Measurements from ENCODE around the gene ADD3.
A peak's percentile ranks its signal among the peaks of the same experiment; 100 is the strongest.

The ADD3 gene, protein sequence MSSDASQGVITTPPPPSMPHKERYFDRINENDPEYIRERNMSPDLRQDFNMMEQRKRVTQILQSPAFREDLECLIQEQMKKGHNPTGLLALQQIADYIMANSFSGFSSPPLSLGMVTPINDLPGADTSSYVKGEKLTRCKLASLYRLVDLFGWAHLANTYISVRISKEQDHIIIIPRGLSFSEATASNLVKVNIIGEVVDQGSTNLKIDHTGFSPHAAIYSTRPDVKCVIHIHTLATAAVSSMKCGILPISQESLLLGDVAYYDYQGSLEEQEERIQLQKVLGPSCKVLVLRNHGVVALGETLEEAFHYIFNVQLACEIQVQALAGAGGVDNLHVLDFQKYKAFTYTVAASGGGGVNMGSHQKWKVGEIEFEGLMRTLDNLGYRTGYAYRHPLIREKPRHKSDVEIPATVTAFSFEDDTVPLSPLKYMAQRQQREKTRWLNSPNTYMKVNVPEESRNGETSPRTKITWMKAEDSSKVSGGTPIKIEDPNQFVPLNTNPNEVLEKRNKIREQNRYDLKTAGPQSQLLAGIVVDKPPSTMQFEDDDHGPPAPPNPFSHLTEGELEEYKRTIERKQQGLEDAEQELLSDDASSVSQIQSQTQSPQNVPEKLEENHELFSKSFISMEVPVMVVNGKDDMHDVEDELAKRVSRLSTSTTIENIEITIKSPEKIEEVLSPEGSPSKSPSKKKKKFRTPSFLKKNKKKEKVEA

DNA sequence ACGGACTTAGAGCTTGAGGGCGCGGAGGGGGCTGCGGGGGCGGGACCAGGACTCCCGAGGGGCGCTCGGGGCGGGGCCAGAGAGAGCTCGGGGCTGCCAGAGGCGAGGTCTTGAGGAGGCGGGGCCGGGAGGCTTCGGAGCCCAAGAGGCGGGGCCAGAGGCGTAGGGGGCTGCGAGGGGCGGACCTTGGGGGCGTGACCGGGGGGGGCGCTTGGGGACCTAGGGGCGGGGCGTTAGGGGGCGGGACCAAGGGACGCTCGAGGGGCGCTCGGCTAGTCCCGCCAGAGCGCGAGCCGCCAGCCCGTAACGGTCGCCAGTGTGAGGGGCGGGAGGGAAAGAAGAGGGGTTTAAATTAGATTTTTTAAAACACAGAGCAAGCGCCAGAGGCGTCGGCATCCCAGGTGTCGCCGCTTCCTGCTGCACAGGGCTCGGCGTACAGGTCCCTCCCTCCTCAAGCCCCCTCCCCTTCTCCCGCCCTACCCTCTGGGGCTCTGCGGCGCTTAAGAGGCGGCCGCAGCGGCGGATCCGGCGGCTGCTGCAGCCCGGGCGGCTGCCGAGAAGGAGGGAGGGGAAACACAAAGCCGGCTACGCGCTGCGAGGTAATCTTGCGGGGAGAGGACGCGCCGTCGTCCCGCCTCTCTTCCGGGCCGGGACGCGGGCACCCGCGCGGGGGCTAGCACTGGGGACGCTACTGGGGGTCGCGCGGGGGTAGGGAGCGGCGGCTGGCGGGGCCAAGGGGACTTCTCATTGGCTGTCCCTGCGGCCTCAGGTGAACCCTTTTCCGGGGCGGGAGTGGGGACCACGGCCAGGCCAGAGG lies at the start of gene ADD3:
Gene ADD3 (plus strand): TSS at position 284 of the 817 bp plus-strand sequence. CDS start 92,670 bp downstream, outside the sequence.
- in situ Hi-C loops (cut with MboI; ENCODE audit: low pct_unique_long_range_greater_than_20kb, low sequenced_read_pairs), result no loop called here
- peak; percentile 83 for DNase-seq

DNA sequence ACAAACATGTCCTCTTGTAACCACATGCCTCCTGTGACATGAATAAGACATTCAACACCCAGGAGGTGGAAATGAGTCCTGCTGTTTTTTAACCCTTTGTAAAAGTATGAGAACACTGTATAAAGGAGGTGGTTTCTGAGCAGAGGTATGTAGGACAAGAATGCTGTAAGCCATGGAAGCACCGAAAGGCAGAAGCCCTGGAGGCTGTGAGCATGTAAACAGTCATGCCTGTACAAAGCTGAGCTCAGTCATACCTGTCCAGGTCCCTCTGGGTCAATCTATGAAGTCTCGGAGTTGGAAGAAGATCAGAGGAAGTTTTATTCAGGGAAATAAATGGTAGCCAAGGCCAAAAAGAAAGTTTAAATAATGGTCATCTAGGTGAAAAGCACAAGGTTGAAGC lies 49.7 kb upstream of the ADD3 start:
- in situ Hi-C loops (cut with MboI; ENCODE audit: low pct_unique_long_range_greater_than_20kb, low sequenced_read_pairs), result no loop called here
- DNase-seq, result no peak

DNA sequence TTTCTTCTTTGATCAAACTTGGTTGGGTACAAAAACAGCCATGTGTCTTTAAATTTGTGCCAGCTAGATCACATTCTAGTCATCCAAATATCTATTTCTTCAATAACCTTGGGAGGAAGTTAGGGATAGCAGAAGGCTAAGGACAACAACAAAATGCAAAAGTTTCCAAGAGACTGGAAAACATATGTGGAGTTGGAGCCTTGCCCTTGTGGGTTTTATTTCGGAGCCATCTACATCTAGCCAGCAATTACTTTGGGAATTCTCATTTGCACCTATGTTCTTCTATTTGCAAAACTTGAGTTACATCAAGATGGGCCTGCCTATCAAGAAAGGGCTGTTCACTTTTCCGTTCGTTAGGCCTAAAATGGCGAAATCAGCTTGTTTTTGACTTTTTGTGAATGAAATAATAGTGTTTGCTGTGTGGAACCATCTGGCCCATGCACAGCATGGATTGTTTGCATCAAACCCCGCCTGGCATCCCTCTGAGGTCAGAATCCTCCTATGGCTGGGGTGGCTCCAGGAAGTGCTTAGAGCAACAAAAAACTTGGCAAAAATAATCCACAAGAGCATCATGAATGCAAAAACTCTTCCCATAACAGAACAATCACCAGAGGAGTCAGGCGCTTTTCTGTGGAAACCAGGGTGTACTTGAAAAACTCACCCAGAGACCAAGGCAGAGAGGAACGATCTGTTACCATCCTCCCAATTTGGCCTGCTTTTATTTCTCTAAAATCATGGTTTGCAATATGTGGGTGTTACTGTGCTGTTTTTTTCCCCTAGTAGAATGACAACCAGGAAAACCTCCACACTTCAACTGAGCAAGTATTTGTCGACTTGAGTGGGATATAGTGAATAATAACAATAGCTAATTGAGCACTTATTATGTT lies 48.3 kb upstream of the ADD3 start:
- no peak for DNase-seq
- in situ Hi-C loops (cut with MboI; ENCODE audit: low pct_unique_long_range_greater_than_20kb, low sequenced_read_pairs), result no loop called here

DNA sequence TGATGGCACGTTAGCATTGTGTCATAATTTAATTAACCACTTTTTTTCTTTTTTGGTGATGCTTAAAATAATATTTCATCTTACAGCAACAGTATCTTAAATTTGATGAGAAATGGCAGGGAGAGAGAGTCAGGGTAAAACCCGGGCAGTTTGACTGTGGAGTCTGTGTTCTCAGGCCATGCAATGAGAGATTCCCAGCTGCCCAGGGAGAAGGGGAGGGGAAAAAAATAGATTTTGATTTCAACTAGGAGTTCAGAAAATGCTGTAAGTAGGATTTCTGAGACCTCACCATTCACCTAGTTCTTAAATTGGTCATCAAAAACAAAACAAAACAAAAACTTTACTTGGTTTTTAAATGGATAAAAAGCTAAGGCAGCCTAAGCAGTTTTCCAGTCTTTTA lies 47.1 kb upstream of the ADD3 start:
- DNase-seq, result no peak
- in situ Hi-C loops (cut with MboI; ENCODE audit: low pct_unique_long_range_greater_than_20kb, low sequenced_read_pairs), result no loop called here

DNA sequence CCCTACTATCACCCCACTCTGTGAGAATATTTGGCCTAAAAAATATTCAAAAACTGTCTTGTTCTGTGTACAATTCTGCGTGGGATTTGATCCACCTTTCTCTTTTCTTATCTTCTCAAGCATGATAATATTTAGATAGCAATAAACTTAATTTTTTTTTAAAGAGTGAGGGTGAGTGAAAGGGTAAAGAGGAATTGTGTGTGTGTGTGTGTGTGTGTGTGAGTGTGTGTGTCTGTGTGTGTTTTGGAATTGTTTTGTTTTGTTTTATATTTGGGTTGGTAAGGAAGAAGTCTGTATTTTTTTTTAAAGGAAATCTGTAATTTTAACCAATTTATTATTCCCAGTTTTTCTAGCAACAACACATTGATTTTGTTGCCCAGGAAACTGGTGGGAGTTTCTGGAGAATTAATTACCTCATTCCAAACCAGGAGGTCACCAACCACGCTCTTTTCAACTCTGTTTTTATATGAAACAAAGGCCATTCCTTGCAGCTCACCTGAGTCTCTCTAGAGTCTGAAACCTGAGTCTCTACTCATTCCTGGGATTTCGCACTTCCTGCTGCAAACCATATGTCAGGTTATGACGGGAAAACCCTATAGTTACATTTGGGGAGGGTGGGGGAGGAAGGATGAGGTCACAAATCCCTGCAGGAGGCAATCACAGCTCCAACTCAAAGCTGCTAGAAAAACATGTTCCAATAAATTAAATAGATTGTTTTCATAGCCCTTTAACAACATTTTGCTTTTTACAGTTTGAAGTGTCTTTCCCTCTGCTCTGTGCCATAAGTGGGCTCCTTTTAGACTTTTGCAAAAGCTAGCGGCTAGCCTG lies 46.4 kb upstream of the ADD3 start:
- DNase-seq, result no peak

DNA sequence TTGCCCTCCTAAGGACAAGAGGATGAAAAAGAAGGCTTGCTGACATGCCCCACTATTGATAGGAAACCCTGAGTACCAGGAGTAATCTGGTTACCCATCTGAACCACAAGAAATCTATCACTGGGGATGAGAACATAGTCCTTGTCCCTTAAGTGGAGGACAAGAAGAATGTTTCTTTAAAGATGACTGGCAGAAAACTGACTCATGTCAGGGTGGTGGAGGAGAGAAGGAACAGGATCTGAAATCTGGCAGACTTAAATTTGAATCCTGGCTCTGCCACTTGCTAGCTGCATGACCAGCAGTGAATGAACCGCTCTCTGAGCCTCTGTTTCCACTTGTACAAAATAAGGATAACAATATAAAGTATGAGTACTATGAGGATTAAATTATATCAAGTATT lies 45.5 kb upstream of the ADD3 start:
- in situ Hi-C loops (cut with MboI; ENCODE audit: low pct_unique_long_range_greater_than_20kb, low sequenced_read_pairs), result no loop called here
- DNase-seq, result no peak

More for the DNA sequence above, 46.4 kb upstream of the ADD3 start:
- in situ Hi-C loops (cut with MboI; ENCODE audit: low pct_unique_long_range_greater_than_20kb, low sequenced_read_pairs), result no loop called here

DNA sequence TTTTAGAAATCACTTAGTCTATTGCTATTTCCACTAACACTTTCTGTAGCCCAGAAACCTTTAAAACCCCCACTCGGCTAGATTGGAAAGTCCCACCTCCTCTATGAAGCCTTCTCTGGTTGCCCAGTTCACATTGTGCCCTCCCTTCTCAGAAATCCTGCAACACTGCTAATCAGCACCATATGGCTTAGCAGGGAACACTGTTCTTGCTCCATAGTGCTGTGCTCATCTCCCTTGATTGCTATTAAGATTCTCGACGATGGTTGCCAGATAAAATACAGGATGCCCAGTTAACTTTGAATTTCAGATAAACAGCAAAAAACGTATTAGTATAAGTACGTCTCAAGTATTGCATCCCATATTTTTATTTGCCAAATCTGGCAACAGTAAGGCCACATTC lies 44.3 kb upstream of the ADD3 start:
- in situ Hi-C loops (cut with MboI; ENCODE audit: low pct_unique_long_range_greater_than_20kb, low sequenced_read_pairs), result no loop called here
- DNase-seq, result no peak

DNA sequence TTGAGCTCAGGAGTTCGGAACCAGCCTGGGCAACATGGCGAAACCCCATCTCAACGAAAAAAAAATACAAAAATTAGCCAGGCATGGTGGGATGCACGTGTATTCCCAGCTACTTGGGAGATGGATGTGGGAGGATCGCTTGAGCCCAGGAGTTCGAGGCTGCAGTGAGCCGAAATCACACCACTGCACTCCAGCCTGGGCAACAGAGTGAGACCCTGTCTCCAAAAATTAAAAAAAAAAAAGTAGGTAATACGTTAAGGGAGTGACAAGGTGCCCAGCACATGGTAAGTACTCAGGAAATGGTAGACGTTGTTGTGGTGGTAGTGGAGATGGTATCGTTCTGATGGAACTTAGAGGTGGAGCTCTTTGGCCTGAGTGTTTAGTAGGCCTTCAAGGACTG lies 43.5 kb upstream of the ADD3 start:
- no peak for DNase-seq

DNA sequence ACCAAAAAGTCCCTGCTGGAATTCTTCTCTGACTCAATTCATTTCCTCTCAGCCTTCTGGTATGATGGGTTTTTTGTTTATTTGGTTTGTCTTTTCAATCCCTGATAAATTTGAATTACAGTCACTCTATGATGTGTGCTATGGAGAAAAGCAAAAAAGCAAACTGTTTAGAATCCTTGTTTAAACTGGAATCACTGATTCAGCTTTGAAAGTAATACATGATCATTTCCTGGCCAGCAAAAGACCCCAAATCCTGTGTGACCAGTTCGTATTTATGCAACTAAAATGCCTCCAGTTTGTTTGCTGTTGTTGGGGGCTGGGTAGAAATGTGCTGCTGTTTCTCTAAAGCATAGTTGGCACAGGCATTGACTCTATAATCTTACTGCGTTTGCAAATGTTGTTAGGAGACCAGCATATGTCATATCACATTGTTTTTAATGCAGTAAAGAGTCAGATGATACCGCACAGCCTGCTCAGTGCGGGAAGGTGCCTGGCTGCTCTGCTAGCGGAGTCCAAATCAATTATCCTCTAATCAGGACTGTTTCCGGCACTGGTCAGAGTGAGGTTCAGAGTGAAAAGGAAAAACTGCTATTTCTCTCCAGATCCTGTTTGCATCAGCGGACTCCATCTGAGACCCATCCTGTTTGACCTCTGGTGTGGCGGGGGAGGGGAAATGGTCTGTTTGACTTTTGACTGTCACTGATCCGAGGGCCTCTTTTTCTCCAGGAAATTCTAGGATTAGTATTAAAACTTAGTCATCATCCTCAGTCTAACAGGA lies 40.6 kb upstream of the ADD3 start:
- in situ Hi-C loops (cut with MboI; ENCODE audit: low pct_unique_long_range_greater_than_20kb, low sequenced_read_pairs), result no loop called here

More for the DNA sequence above, 43.5 kb upstream of the ADD3 start:
- in situ Hi-C loops (cut with MboI; ENCODE audit: low pct_unique_long_range_greater_than_20kb, low sequenced_read_pairs), result no loop called here

DNA sequence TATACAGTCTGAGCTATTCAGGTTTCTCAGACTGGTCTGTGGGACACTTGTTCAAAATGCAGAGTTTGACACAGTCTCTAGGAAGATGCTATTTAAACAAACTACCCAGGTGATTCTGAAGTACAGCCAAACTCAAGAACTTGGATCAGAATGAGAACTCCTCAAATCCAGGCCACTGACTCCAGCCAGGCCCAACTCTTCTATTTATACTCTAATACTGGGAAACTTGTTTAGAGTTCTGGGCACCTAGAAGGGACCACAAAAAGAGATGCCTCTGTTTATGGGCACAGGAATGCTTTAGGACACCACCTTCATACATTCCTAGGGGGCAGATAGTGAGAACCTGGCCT lies 40.1 kb upstream of the ADD3 start:
- in situ Hi-C loops (cut with MboI; ENCODE audit: low pct_unique_long_range_greater_than_20kb, low sequenced_read_pairs), result no loop called here
- no peak for DNase-seq

More for the DNA sequence above, 40.6 kb upstream of the ADD3 start:
- no peak for DNase-seq

DNA sequence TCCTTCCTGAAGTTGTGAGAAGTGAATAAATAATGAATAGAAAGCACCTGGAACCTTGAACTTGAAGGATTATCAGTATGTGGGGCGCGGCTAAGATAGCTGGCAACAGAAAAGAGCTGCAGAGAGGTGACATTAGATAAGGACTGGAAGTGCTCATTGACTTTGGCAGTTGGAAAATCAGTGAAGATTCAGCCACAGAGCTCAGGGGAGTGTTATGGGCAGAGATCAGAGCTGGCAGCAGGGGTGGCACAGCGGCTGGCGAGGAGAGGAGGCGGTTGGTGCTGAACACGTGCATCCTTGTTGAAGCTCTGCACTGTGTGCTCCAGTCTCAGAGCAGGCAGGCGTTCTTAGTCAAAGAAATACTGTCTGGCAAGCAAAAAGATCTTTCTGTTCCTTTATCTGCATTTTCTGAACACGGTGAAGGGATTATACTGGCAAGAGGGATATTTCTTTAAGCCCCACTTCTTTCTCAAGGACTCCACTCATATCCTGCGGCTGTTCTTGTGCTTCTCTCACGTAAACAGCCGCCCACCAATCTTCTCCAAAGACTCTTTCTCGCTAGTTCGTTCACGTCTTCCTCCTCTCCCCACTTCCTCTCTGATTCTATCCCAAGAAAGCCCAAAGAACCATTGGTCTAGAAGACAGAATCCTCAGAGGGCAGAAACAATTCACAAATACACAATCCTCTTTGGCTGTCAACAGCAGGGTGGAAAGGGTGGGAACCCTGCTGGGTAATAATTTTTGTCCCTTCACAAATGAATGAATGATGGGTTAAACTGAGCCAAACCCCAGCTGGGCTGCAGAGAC lies 38.6 kb upstream of the ADD3 start:
- no peak for DNase-seq
- in situ Hi-C loops (cut with MboI; ENCODE audit: low pct_unique_long_range_greater_than_20kb, low sequenced_read_pairs), result no loop called here

DNA sequence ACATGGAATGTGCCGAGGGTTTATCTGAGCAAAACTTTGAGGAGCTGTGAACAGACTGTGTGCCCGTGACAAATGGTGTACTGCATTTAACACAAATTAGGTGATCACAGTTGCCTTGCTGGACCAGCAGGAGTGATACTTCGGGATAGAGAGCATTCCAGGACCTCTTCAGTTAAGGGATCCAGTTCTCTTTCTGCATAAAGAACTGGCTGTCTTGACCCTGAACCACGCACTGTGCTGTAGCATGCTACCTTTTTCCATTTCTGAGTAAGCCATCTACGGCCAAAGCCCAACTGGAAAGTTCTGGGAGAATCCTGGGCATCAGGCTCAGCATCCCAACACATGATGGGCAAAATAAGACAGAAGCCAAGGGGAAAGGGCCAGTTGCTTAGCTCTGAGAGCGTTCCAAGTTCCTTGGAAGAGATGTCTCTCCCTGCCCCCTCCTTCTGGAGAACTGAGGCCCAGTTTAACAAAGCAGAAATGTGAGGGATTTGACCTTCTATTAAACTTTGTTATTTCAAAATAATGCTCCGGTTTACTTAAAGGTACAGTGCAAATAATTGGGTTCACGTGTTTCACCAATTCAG lies 37.9 kb upstream of the ADD3 start:
- DNase-seq, result no peak
- in situ Hi-C loops (cut with MboI; ENCODE audit: low pct_unique_long_range_greater_than_20kb, low sequenced_read_pairs), result no loop called here

DNA sequence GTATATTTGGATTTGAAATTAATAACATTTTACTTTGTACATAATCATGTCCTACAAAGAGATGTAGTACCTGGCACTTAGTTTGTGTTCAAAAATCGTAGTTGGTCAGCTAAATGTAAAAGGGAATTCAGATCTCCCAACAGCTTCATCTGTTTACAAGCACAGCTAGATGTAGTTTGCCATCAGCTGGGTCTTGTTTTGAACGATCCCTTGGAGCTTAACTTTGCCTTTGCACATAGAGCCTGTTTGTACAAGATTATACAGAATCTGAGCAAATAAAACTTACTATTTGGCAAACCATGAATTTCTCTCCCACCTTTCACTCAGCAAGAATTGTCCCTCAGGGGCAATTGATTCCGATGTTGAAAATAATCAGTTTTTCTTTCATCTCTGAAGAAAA lies 36.1 kb upstream of the ADD3 start:
- no peak for DNase-seq
- in situ Hi-C loops (cut with MboI; ENCODE audit: low pct_unique_long_range_greater_than_20kb, low sequenced_read_pairs), result no loop called here

DNA sequence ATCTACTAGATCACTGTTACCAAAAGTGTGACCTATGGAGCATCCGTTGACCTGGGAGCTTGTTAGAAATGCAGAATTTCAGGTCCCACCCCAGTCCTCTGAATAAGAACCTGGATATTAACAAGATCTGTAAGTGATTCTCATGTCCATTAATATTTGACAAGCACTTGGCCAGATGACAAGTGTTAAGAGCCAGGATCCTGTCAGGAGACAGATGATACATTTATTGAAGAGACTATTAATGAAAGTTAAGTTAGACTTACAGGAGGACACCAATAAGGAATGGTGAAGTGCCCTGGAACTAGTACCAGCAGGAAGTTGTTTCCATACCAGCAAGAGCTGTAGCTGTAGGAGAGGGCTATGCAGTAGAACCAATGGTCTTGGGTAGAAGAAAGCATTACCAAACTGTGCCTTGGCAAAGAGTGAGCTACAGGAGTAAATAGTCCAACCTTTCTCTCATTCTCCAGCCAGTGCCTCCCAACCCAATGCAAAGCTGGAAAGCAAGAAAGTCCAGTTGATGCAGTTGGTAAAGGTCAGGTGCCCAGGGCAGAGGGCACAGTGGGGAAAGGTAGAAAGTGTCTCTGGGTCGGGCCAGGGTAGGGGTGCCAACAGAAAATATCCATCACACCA lies 35.3 kb upstream of the ADD3 start:
- in situ Hi-C loops (cut with MboI; ENCODE audit: low pct_unique_long_range_greater_than_20kb, low sequenced_read_pairs), result no loop called here
- DNase-seq, result no peak

DNA sequence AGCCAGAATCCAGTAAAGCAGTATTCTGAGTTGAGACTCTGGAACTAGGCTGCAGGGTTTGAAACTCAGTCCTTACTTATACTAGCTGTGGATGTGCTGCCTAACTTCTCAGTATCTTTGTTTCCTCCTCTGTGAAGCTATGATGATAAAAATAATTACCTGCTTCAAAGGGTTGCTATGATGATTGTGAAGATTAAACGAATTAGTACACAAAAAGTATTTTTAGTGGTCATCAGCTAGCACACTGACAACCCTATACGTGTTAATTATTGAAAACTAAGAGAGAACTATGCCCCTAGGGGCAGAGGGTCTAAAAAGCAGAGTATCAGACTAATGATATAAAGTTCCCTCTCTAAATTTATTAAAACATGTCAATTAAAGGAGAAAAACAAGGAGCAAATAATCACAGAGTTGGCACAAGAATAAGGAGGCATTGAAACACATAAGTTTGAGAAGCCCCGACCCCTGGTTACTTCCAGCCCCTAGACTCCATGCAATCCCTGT lies 34.4 kb upstream of the ADD3 start:
- in situ Hi-C loops (cut with MboI; ENCODE audit: low pct_unique_long_range_greater_than_20kb, low sequenced_read_pairs), result no loop called here
- no peak for DNase-seq
